ENCODE data around the gene TSKS.

The TSKS gene

GRCh38 chr19:49713236-49713845, 49.8 kb downstream of the TSKS start:
- DNase-seq (ENCODE audit: low read depth in 2 of 2) = no peak

GRCh38 chr19:49712397-49712859, 50.7 kb downstream of the TSKS start:
- DNase-seq (ENCODE audit: low read depth in 2 of 2) = no peak

DNA sequence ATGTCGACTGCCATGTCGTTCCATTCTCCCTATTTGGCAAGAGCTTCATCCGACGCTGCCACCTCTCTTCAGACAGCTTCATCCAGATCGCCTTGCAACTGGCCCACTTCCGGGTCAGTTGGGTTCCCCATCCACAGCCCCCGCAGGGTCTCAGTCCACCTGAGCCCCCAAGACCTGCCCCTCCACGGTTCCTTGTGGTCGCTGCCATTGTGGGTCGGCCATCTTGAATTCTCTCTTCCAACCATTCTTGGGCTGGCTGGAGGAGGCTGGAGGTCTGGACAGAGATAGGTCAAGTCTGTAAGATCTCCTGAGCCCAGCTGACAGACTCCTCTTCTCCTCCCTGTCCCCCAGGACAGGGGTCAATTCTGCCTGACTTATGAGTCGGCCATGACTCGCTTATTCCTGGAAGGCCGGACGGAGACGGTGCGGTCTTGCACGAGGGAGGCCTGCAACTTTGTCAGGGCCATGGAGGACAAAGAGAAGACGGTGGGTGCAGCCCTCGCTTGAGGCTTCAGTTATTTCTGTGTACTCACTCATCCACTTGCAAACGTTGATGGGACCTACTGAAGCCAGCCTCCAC, 52.6 kb downstream of the TSKS start:
- DNase-seq (ENCODE audit: low read depth in 2 of 2) = no peak

GRCh38 chr19:49705919-49706318, 57.2 kb downstream of the TSKS start:
- DNase-seq (ENCODE audit: low read depth in 2 of 2) = no peak

GRCh38 chr19:49704888-49705642, 58.0 kb downstream of the TSKS start:
- no peak for DNase-seq (ENCODE audit: low read depth in 2 of 2)

- no peak for DNase-seq (ENCODE audit: low read depth in 2 of 2)
These were observed 61.8 kb downstream of the TSKS start for GRCh38 chr19:49701271-49701786.

- no peak for DNase-seq (ENCODE audit: low read depth in 2 of 2)
These were observed 62.5 kb downstream of the TSKS start for GRCh38 chr19:49700563-49700962.

DNA sequence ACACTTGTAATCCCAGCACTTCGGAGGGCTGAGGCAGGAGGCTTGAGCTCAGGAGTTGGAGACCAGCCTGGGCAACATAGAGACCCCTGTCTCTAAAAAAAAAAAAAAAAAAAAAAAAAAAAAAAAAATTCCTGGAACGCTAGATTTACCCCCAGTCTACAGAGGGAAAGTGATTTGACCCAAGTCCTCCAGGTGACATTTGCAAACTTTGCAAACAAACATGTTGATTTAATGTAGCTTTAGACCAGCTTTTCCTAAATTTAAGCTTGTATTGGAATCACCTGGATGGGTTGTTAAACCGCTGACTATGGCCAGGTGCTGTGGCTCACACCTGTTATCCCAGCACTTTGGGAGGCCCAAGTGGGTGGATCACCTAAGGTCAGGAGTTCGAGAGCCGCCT, 63.7 kb downstream of the TSKS start:
- DNase-seq (ENCODE audit: low read depth in 2 of 2) = no peak

DNA sequence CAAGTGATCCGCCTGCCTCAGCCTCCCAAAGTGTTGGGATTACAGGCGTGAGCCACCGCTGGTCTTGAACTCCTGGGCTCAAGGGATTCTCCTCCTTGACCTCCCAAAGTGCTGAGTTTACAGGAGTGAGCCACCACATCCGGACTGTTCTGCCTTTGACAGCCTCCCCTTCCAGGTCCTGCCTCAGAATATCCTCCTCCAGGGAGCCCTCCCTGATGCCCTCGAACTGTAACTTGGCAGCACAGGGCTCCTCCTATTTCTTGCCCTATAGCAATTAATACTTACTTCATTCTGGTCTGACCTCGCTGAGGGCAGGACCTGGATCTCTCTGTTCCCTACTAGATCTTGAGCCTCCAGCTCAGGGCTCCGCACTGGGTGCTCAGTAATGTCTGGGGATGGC, 66.2 kb downstream of the TSKS start:
- no peak for DNase-seq (ENCODE audit: low read depth in 2 of 2)

GRCh38 chr19:49696115-49696514, 67.0 kb downstream of the TSKS start:
- DNase-seq (ENCODE audit: low read depth in 2 of 2) = no peak

GRCh38 chr19:49692147-49692506, 71.0 kb downstream of the TSKS start:
- no peak for DNase-seq (ENCODE audit: low read depth in 2 of 2)

- peak; percentile 66 to 67 for DNase-seq (ENCODE audit: low read depth in 2 of 2)
These were observed 71.6 kb downstream of the TSKS start for GRCh38 chr19:49691243-49692146.

- peak; percentile 69 to 71 for DNase-seq (ENCODE audit: low read depth in 2 of 2)
These were observed 72.4 kb downstream of the TSKS start, which contains the start of gene CPT1C for GRCh38 chr19:49690656-49691242. TSS of gene CPT1C (plus strand) at chr19:49691116. CDS start at chr19:49692253, 1,137 bp downstream.

- no peak for DNase-seq (ENCODE audit: low read depth in 2 of 2)
These were observed 72.9 kb downstream of the TSKS start for GRCh38 chr19:49690079-49690655.

Measured in fibroblast of skin of left quadriceps (primary cell).